Fibroblast of lung (primary cell): ENCODE measurements around the gene AIFM3.

ENCODE experiments used
- CTCF ChIP-seq, 2 donors: IDR thresholded peaks in 1 of 2; conservative IDR thresholded peaks in 1 of 2; 1 replicate in 1 of 2; 2 replicates in 1 of 2; pipeline ENCODE4 v1.5.1; 2011 to 2012; ENCODE audit warnings: low read length in 2 of 2, control low read depth in 1 of 2, inconsistent platforms in 1 of 2, low read depth in 1 of 2, mild to moderate bottlenecking in 1 of 2
- EZH2 ChIP-seq: IDR thresholded peaks from 2 replicates; pipeline ENCODE4 v1.5.1; 2012; ENCODE audit warnings: low read length, control low read depth, mild to moderate bottlenecking; ENCODE audit errors: missing control alignments

- TF ChIP-seq CTCF (conservative IDR thresholded peaks at IDR 0.05 in 1 of 2, IDR thresholded peaks at IDR 0.05 in 1 of 2; ENCODE audit: low read depth in 1 of 2, low read length in 2 of 2) (no peak), EZH2 (no peak)
Observed at GRCh38 chr22:20979940-20980453, 12.9 kb downstream of the AIFM3 start.
